Colonic mucosa (tissue), 4 donors: Measurements from ENCODE around the gene NFKBIA. TPM values are rescaled to one million over a fixed set of nuclear protein-coding genes. Genes with fewer than 3 reads are reported as not detected.
"Not testable (repeated sequence)": the region's sequence is repeated elsewhere in the genome, so short reads cannot be mapped to it uniquely, and the experiment has no call there.

Experiments used
- DNase-seq: peaks from one replicate; pipeline ENCODE4 v3.0.0-alpha.2; 2020
- H3K27ac ChIP-seq: fragments of 200-600 bp; one replicate; pipeline ENCODE4 v1.8.0; 2021
- H3K27me3 ChIP-seq: fragments of 200-600 bp; one replicate; pipeline ENCODE4 v1.8.0; 2021
- H3K36me3 ChIP-seq: fragments of 200-600 bp; one replicate; pipeline ENCODE4 v1.8.0; 2021
- H3K4me1 ChIP-seq: fragments of 200-600 bp; one replicate; pipeline ENCODE4 v1.8.0; 2021; ENCODE audit warnings: mild to moderate bottlenecking
- H3K4me3 ChIP-seq: fragments of 200-600 bp; one replicate; pipeline ENCODE4 v1.8.0; 2021
- H3K9ac ChIP-seq, 2 donors: one replicate each; pipeline ENCODE4 v1.7.0; 2013; ENCODE audit warnings: control low read depth in 2 of 2, low read depth in 2 of 2, low read length in 2 of 2
- H3K9me3 ChIP-seq: fragments of 200-600 bp; one replicate; pipeline ENCODE4 v1.8.0; 2021
- intact Hi-C: fragments of 100-400 bp; cut with DNase I; formaldehyde crosslinking; loops from one replicate; pipeline ENCODE4 v1.14.1; 2022
- total RNA-seq, 2 donors: library from RNA; stranded (reverse); fragmentation: NEBNext Ultra II Directional in 1 of 2; extraction: Animal tissue kit (Norgen Biotek cat#: 25700) in 1 of 2; gene quantifications; one replicate each; pipeline ENCODE4 v1.2.1, GENCODE V29; 2021
- TF ChIP-seq, protein P1 (sequence below): fragments of 200-600 bp; IDR thresholded peaks from one replicate; pipeline ENCODE4 v1.8.0; 2022; ENCODE audit warnings: antibody characterized with exemption, mild to moderate bottlenecking
- donor health status: healthy.
- donor health status: DM: no; HTN: no; CAD: no.
- donor health status: DM: no; HTN: no; CAD: no.

The NFKBIA gene
- total RNA-seq, 2 donors from 2014 or later = 78.2 to 125 TPM

DNA sequence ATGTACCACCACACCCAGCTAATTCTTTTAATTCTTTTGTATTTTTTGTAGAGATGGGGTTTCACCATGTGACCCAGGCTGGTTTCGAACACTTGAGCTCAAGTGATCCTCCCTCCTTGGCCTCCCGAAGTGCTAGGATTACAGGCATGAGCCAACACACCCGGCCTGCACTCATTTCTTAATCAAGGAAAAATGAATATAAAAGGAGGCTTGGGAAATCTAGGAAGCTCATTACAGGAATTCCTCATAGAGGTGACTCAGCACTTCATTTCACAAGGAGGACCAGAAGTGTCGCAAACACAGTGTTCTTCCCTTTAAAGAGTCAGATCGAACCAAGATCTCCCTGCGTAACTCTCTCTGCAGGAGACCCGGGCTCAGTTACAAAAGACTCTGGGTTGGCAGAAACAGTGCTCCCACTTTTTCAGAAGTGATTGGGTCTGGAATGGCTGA, 30.3 kb downstream of the NFKBIA start:
- no peak overlapping the region for H3K4me3 ChIP-seq
- intact Hi-C loops = no loop called here
- DNase-seq = peak; percentile 45
- H3K4me1 ChIP-seq = no peaks in the 10 kb centered on the region
- no peaks in the 10 kb centered on the region for H3K9me3 ChIP-seq
- TF ChIP-seq, protein P1, sequence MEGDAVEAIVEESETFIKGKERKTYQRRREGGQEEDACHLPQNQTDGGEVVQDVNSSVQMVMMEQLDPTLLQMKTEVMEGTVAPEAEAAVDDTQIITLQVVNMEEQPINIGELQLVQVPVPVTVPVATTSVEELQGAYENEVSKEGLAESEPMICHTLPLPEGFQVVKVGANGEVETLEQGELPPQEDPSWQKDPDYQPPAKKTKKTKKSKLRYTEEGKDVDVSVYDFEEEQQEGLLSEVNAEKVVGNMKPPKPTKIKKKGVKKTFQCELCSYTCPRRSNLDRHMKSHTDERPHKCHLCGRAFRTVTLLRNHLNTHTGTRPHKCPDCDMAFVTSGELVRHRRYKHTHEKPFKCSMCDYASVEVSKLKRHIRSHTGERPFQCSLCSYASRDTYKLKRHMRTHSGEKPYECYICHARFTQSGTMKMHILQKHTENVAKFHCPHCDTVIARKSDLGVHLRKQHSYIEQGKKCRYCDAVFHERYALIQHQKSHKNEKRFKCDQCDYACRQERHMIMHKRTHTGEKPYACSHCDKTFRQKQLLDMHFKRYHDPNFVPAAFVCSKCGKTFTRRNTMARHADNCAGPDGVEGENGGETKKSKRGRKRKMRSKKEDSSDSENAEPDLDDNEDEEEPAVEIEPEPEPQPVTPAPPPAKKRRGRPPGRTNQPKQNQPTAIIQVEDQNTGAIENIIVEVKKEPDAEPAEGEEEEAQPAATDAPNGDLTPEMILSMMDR = no peak
- H3K36me3 ChIP-seq = no peaks in the 10 kb centered on the region
- no peaks in the 10 kb centered on the region for H3K27me3 ChIP-seq
- peak overlapping the region; percentile 78 for H3K27ac ChIP-seq
- no peak overlapping the region for H3K9ac ChIP-seq

DNA sequence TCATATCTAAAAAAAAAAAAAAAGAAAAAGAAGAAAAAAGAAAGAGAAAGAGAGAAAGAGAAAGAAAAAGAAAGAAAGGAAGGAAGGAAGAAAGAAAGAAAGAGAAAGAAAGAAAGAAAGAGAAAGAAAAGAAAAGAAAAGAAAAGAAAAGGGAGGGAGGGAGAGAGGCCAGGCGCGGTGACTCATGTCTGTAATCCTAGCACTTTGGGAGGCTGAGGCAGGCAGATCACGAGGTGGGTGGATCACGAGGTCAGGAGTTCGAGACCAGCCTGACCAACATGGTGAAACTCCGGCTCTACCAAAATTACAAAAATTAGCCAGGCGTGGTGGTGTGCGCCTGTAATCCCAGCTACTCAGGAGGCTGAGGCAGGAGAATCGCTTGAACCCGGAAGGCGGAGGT, 31.3 kb downstream of the NFKBIA start:
- H3K4me1 ChIP-seq, H3K9me3 ChIP-seq, intact Hi-C loops, H3K27me3 ChIP-seq, H3K36me3 ChIP-seq, H3K9ac ChIP-seq, DNase-seq, H3K4me3 ChIP-seq, H3K27ac ChIP-seq: not testable (repeated sequence)

DNA sequence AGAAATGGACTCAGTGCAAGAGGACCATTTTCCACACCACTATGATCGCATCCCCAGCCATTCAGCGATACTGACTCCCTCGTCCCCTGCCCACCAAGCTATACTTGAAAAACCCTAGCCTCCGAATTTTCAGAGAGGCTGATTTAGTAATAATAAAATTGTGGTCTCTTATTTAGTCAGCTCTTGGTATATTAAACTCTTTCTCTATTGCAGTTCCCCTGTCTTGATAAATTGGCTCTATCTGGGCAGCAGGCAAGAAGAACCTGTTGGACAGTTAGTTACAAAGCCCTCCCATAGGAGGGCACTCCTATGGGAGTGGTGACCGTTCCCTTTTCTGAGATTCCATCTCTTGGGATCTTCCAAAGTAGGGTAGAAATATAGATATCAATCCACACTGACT, 33.6 kb downstream of the NFKBIA start:
- H3K4me3 ChIP-seq = no peak overlapping the region
- TF ChIP-seq, protein P1 = no peak
- intact Hi-C loops = no loop called here
- no peaks in the 10 kb centered on the region for H3K27me3 ChIP-seq
- H3K9me3 ChIP-seq = no peaks in the 10 kb centered on the region
- no peaks in the 10 kb centered on the region for H3K4me1 ChIP-seq
- no peak overlapping the region for H3K9ac ChIP-seq
- no peaks in the 10 kb centered on the region for H3K36me3 ChIP-seq
- no peak overlapping the region for H3K27ac ChIP-seq
- DNase-seq = no peak

DNA sequence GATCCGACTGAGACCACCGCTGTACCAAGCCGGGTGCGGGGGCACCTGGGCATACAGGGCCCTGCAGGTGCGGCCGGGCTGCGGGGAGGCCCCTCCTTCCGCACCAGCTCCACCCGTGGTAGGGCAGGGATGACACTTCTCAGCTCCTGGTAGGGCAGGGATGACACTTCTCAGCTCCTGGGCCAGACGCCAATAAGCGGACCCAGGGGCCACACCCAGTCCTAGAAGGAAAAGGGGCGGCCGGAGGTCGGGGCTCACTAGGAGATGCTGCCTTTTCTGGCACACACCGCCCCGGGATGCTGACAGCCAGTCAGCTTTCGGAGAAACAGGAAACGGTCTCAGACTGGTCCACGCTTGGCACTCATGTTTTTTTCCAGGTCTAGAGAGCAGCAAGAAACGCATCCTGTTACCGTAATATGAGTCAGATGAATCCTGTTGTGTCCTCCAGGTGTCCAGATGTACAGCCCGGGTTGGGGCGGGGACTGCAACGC, 34.8 kb downstream of the NFKBIA start:
- DNase-seq = no peak
- no peak overlapping the region for H3K4me3 ChIP-seq
- H3K36me3 ChIP-seq = no peaks in the 10 kb centered on the region
- intact Hi-C loops = no loop called here
- H3K27ac ChIP-seq = no peak overlapping the region
- H3K9me3 ChIP-seq = no peaks in the 10 kb centered on the region
- H3K27me3 ChIP-seq = no peaks in the 10 kb centered on the region
- H3K4me1 ChIP-seq = no peaks in the 10 kb centered on the region
- TF ChIP-seq, protein P1 = no peak
- H3K9ac ChIP-seq = no peak overlapping the region

DNA sequence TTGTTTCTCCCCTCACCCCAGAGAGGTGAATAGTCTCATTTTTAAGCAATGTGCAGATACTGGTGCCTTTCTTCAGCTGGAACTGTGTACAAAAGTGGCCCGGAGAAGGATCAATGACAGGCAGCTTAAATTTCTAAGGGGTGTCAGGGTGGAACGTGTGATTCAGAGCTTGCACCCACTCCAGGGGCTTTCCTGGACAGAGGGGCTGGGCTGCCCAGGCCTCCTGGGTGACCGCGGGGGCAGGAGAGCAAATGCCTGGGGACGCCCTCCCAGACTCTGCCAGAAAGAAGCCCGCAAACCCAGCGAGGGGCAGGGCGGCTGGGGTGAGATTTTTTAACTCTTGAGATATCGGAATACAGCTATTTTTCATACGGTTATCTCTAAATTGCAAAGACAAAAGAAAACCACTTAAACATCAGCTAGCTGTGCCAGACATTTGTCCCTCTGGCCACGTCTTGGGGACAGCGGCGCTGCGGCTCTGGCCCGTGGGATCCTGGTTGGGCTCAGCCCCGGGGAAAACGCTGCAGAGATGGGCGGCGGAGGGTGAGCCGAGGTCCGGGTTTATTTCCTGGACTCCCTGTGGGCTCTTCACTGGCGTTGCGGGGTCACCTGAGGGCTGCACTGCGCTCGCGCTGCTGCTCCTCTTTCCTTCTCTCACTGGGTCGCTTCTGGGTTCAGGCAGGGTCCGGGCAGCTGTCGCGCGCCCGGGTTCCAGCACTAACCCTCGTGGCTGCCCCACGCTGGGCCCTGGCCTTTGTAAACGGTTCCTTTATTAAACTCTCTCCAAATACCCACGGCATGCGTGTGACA, 35.8 kb downstream of the NFKBIA start:
- no peaks in the 10 kb centered on the region for H3K4me1 ChIP-seq
- no peak for DNase-seq
- no peaks in the 10 kb centered on the region for H3K9me3 ChIP-seq
- H3K27me3 ChIP-seq = no peaks in the 10 kb centered on the region
- H3K4me3 ChIP-seq = no peak overlapping the region
- no peaks in the 10 kb centered on the region for H3K36me3 ChIP-seq
- intact Hi-C loops = no loop called here
- TF ChIP-seq, protein P1 = no peak
- H3K27ac ChIP-seq = no peak overlapping the region
- no peak overlapping the region for H3K9ac ChIP-seq

DNA sequence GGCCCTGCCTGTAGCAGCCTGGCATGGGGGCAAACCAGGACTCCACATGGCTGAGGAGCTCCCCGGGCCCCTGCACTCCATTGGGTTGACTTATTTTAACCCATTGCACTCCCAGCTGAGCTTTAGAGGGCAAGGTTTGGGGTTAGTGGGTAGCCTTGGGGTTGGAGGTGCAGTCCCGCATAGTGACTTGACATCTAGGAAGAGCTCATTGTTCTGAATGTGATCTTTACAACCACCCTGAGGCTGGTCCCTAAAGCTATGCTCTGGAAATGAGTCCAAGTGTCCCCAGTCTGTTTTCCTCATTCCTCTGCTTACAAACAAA, 36.4 kb downstream of the NFKBIA start:
- intact Hi-C loops = no loop called here
- DNase-seq = no peak
- no peaks in the 10 kb centered on the region for H3K9me3 ChIP-seq
- TF ChIP-seq, protein P1 = no peak
- H3K4me3 ChIP-seq = no peak overlapping the region
- no peaks in the 10 kb centered on the region for H3K4me1 ChIP-seq
- no peak overlapping the region for H3K9ac ChIP-seq
- no peaks in the 10 kb centered on the region for H3K27me3 ChIP-seq
- no peaks in the 10 kb centered on the region for H3K36me3 ChIP-seq
- no peak overlapping the region for H3K27ac ChIP-seq
